ENCODE measurements around the gene KIN.
"Not testable (repeated sequence)": the region's sequence is repeated elsewhere in the genome, so short reads cannot be mapped to it uniquely, and the experiment has no call there.

Gene KIN

DNA sequence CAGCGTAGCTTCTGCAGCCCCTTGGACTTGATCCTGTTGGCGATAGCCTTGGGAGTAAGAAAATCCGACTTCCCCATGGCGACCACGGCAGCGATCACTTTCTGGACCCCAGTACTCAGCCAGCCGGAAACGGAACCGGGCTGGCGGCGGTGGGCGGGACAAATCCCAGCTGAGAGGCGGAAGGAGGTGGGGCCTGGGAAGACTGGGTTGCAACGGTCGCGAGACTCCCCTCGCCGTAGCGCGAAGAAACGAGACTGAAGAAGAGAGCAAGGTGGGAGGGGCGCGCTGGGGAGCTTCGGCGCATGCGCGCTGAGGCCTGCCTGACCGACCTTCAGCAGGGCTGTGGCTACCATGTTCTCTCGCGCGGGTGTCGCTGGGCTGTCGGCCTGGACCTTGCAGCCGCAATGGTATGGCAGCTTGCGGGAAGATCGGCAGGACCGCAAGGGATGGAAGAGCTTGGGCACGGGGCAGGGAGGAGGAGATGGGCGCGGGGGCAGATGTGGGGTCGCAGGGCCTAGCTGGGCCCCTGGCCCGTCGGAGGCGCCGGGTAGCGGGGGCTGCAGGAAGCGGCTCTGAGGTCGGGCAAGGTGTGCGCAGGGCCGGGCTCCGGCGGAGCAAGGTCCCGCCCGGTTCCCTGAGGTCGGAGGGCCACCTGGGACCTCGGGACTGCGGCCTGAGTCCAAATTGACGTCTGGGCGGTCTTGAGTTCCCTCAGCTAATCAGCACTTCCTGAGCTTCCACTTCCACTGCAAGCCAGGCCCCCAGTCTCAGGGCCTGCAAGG lies at the start of gene KIN, which contains the start of gene ATP5F1C:
TSS of gene KIN (minus strand) at position 137 of the 782 bp plus-strand sequence. CDS start at position 77, 60 bp downstream.
TSS of gene ATP5F1C (plus strand) at position 321 of the 782 bp plus-strand sequence. CDS start at position 352, 31 bp downstream.
- peak; percentile 97 for DNase-seq

- DNase-seq, result no peak
These were observed 48.8 kb upstream of the KIN start for GRCh38 chr10:7836571-7836970.

- no peak for DNase-seq
These were observed 46.5 kb upstream of the KIN start for GRCh38 chr10:7834262-7834661.

DNA sequence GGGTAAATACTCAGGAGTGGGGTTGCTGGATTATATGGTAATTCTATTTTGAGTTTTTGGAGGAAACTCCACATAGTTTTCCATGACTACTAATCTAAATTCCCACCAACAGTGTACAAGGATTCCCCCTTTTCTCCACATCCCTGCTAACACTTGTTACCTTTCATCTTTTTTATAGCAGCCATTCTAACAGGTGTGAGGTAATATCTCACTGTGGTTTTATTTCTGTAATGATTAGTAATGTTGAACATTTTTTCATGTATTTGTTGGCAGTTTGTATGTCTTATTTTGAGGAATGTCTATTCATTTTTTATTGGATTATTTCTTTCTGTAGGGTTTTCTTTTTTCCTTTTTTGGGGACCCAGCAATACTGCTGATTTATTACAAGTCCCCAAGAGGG lies 45.4 kb upstream of the KIN start:
- no peak for DNase-seq

- DNase-seq, result no peak
These were observed 44.3 kb upstream of the KIN start for GRCh38 chr10:7832060-7832459.

DNA sequence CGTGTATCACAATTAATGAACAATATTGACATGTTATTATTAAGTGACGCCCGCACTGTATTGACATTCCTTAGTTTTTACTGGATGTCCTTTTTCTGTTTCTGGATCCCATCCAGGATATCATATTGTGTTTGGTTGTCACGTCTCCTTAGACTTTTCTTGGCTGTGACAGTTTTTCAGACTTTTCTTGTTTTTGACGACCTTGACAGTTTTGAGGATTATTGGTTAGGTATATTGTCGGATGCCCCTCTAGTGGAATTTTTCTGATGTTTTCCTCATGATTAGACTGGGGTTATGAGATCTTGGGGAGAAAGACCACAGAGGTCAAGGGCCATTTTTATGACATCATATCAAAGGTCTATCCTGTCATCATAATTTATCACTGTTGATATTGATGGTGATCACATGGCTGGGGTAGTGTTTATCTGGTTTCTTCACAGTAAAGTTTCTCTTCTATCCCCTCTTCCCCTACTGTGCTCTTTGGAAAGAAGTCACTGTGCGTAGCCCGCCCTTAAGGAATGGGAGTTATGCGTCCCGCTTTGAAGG lies 41.6 kb upstream of the KIN start:
- DNase-seq, result no peak

DNA sequence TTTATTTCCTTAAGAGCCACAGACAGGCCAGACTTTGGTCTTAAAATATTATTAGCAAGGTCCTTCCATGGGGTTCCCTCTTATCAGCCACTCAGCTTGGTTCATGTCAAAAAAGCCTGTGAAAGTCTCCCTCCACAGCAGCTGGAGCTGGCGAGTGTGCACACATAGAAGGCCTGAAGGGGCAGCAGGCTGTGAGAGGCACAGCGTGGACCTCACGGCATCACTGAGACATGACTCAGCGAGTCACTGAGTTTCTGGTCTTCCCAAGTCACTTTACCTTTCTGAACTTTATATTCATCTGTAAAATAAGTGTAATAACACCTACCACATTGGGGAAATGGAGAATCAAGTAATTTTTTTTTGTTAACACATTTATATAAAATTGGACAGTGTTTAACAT lies 39.2 kb upstream of the KIN start:
- no peak for DNase-seq

DNA sequence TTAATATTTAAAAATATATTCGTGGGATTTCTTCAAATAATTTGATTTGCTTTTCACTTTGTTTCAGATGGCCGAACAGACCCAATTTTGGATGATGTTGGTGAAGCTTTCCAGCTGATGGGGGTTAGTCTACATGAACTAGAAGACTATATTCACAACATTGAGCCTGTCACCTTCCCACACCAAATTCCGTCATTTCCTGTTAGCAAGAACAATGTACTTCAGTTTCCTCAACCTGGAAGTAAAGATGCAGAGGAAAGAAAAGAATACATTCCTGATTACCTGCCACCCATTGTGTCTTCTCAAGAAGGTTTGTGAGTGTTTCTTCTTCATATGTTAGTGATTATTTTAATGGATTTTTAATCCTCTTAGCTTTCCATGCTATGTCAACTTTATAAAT lies 36.5 kb upstream of the KIN start:
- DNase-seq, result no peak

- DNase-seq, result no peak
These were observed 31.3 kb upstream of the KIN start for GRCh38 chr10:7819121-7819460.

GRCh38 chr10:7818295-7819120 lies 30.7 kb upstream of the KIN start, which contains the start of gene TAF3:
TSS of gene TAF3 (plus strand) at chr10:7818505. CDS start at chr10:7818710, 205 bp downstream.
- peak; percentile 92 for DNase-seq

GRCh38 chr10:7817984-7818294 lies 30.1 kb upstream of the KIN start:
- no peak for DNase-seq

GRCh38 chr10:7817576-7817975 lies 29.8 kb upstream of the KIN start:
- DNase-seq, result no peak

- DNase-seq, result no peak
These were observed 25.7 kb upstream of the KIN start for GRCh38 chr10:7813481-7813880.

- not testable (repeated sequence) for DNase-seq
These were observed 23.9 kb upstream of the KIN start for GRCh38 chr10:7811743-7812142.

DNA sequence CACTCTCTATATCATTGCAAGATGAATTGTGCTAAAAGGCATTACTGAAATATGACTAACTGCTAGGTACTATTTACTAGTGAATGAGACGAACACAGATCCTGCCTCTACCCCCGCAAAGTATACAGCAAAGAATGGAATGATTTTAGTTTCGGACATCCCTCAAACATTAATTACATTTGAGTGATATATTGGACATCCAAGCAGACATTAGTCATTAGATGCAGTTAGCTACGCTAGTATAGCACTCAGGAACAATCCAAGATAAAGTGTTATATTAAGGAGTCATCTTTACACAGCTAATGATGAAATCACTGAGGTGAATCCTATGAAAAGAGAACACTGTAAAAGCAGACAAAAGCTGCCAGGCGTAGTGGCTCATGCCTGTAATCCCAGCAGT lies 23.2 kb upstream of the KIN start:
- no peak for DNase-seq

- no peak for DNase-seq
These were observed 22.6 kb upstream of the KIN start for GRCh38 chr10:7810443-7810842.

GRCh38 chr10:7808686-7809267 lies 21.0 kb upstream of the KIN start:
- DNase-seq, result no peak

GRCh38 chr10:7804741-7805140 lies 16.9 kb upstream of the KIN start:
- DNase-seq, result no peak

DNA sequence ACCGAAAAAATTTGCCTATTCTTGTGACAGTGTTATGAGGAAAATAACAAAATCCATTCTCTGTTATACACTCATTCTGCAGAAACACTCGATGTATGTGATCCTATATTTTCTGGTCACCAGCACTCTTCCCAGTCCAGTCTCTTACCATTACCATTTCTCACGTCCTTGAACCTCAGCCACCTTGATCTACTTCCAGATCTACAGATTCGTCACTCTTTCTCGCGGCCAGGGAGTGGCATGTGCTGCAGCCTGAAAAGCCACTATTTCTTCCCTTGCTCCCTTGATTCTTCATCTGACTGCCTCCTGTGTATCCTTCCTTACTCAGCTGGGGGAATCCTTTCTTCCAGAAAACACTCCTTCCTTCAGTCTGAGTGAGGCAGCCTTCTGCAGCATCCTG lies 16.4 kb upstream of the KIN start:
- DNase-seq, result no peak

- no peak for DNase-seq
These were observed 14.8 kb upstream of the KIN start for GRCh38 chr10:7802606-7803005.

DNA sequence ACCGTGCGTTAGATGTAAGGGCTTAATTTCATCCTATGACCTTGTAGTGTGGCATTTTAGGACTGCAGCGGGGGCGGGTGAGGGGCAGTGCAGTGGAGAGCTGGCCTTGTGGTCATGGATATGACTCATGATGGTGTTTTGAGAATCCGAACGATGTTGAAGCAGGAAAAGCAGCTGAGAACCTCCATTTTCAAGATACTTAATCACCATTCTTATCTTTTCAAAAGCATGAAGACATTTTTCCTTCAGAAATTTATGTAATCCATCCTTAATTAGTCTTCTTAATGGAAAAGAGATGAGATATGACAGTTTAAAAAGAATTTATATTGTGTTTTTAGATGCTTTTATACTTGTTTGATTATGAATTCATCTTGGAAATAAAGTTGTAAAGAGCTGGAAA lies 9.8 kb upstream of the KIN start:
- no peak for DNase-seq

GRCh38 chr10:7795605-7796004 lies 7.8 kb upstream of the KIN start:
- DNase-seq, result no peak

GRCh38 chr10:7794251-7795026 lies 6.6 kb upstream of the KIN start:
- no peak for DNase-seq
